ENCODE results near the gene ELFN1.
"Not testable (repeated sequence)": the region's sequence is repeated elsewhere in the genome, so short reads cannot be mapped to it uniquely, and the experiment has no call there.

The ELFN1 gene

GRCh38 chr7:1707756-1708595 lies 37.9 kb downstream of the ELFN1 start:
- no peak for DNase-seq (ENCODE audit: extremely low read depth in 1 of 2, low read depth in 1 of 2)

GRCh38 chr7:1708596-1709251 lies 38.6 kb downstream of the ELFN1 start:
- DNase-seq (ENCODE audit: extremely low read depth in 1 of 2, low read depth in 1 of 2) = no peak

GRCh38 chr7:1709281-1709680 lies 39.2 kb downstream of the ELFN1 start:
- DNase-seq (ENCODE audit: extremely low read depth in 1 of 2, low read depth in 1 of 2) = no peak

GRCh38 chr7:1709900-1710299 lies 39.8 kb downstream of the ELFN1 start:
- no peak for DNase-seq (ENCODE audit: extremely low read depth in 1 of 2, low read depth in 1 of 2)

- no peak for DNase-seq (ENCODE audit: extremely low read depth in 1 of 2, low read depth in 1 of 2)
These were observed 40.9 kb downstream of the ELFN1 start for GRCh38 chr7:1710936-1711335.

GRCh38 chr7:1712907-1713501 lies 42.9 kb downstream of the ELFN1 start:
- DNase-seq (ENCODE audit: extremely low read depth in 1 of 2, low read depth in 1 of 2) = no peak

- no peak for DNase-seq (ENCODE audit: extremely low read depth in 1 of 2, low read depth in 1 of 2)
These were observed 43.7 kb downstream of the ELFN1 start for GRCh38 chr7:1713502-1714484.

DNA sequence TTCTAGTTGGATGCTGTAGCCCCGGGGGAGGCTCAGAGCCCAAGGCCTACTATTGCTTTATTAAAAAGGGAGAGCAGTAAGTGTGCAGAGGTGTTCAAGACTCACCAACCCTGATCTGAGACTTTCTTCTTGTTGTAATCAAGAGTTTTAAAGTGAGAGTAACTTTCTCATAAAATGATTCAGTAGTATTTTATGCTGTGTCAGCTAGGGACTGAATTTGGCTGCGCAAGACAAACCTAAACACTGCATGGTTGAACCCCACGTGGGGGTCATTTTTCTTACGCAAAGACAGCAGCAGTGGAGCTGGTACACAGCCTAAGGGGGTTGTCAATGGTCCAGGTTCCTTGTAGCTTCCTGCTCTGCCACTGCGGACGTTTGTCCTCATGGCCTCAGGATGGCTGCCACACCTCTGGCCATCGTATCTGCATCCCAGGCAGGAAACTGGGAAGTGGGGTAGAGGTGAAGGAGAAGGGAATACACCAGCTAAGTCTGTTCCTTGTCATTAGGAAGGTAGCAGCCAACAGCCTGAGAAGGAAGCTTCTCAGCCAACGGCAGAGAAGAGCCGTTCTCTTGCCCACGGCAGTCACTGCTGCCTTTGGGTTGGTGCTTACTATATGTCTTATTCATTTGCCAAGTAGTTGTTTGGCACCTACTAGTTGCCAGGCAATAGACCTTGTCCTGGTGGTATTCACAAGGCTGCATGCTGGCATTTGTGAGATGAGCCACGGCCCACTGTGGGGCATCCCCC lies 44.7 kb downstream of the ELFN1 start:
- DNase-seq (ENCODE audit: extremely low read depth in 1 of 2, low read depth in 1 of 2) = no peak

- DNase-seq (ENCODE audit: extremely low read depth in 1 of 2, low read depth in 1 of 2) = no peak
These were observed 45.2 kb downstream of the ELFN1 start for GRCh38 chr7:1715331-1715625.

- no peak for DNase-seq (ENCODE audit: extremely low read depth in 1 of 2, low read depth in 1 of 2)
These were observed 45.6 kb downstream of the ELFN1 start for GRCh38 chr7:1715671-1716074.

DNA sequence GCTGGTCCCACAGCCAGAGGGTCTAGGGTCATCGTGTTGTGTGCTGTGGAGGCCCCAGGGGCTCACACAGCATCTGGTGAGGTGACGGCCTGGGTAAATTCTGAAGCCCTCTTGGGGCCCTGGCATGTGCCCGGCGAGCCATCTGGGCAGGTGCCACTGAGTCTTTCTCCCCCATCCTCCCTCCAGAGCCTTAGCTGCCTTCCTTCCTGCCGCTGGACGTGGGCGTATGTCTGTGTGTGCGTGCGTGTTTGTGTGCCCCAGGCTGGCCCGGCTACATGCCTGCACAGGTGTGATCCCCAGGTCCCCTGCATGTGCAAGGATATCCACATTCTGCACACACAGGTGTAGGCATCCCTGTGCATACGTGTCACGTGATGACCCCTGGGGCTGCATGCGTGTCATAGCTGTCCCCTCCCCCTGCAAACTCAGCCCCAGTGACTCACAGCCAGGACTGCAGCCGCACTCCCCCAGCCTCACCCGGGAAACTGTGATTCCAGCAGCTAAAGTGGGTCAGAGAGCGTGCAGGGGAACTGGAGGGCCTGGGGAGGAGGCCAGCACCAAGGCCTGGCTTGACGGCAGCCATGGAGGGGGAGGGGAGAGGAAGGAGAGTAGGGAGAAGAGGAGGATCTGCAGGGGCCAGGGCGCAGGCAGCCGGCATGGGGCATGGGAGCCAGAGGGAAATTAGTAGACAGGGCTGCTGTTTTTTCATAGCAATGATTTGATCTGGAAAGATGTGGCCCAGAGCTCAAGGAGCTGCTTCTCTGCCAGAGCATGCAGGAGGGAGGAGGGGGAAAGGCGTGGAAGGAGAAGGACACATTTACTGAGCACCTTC lies 46.4 kb downstream of the ELFN1 start:
- DNase-seq (ENCODE audit: extremely low read depth in 1 of 2, low read depth in 1 of 2) = no peak

GRCh38 chr7:1717095-1717483 lies 47.0 kb downstream of the ELFN1 start:
- no peak for DNase-seq (ENCODE audit: extremely low read depth in 1 of 2, low read depth in 1 of 2)

- no peak for DNase-seq (ENCODE audit: extremely low read depth in 1 of 2, low read depth in 1 of 2)
These were observed 48.0 kb downstream of the ELFN1 start for GRCh38 chr7:1717903-1718676.

- not testable (repeated sequence) for DNase-seq (ENCODE audit: extremely low read depth in 1 of 2, low read depth in 1 of 2)
These were observed 48.8 kb downstream of the ELFN1 start for GRCh38 chr7:1718850-1719249.

GRCh38 chr7:1719256-1719655 lies 49.2 kb downstream of the ELFN1 start:
- DNase-seq (ENCODE audit: extremely low read depth in 1 of 2, low read depth in 1 of 2) = not testable (repeated sequence)

DNA sequence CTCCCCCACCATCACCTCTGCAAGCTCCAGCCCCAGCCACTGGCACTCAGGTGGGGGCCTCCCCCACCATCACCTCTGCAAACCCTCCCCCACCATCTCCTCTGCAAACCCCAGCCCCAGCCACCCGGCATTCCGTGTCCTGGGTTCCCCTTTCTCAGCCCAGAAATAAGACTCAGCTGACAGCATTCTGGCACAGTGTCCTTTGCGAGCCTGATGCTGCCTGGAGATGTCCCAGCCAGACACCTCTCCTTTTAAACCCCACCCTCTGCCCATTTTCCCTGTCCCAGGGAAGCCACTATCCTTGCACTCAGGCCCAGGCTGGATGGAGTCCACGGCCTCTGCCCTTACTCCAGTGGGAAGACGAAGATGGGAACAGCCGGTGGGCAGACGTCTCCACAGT lies 49.8 kb downstream of the ELFN1 start:
- no peak for DNase-seq (ENCODE audit: extremely low read depth in 1 of 2, low read depth in 1 of 2)

GRCh38 chr7:1720326-1720725 lies 50.2 kb downstream of the ELFN1 start:
- DNase-seq (ENCODE audit: extremely low read depth in 1 of 2, low read depth in 1 of 2) = no peak

- DNase-seq (ENCODE audit: extremely low read depth in 1 of 2, low read depth in 1 of 2) = no peak
These were observed 51.1 kb downstream of the ELFN1 start for GRCh38 chr7:1721047-1721690.

Data from activated CD8-positive, alpha-beta memory T cell treated with anti-CD3 and anti-CD28 coated beads for 1 hour (primary cell).